ENCODE results near the gene SURF6. TPM values are rescaled to one million over a fixed set of nuclear protein-coding genes. Genes with fewer than 3 reads are reported as not detected.
"Not testable (repeated sequence)": the region's sequence is repeated elsewhere in the genome, so short reads cannot be mapped to it uniquely, and the experiment has no call there.

SURF6 gene
- total RNA-seq, 1 donor from 2014 or later, result 15.6 TPM

DNA sequence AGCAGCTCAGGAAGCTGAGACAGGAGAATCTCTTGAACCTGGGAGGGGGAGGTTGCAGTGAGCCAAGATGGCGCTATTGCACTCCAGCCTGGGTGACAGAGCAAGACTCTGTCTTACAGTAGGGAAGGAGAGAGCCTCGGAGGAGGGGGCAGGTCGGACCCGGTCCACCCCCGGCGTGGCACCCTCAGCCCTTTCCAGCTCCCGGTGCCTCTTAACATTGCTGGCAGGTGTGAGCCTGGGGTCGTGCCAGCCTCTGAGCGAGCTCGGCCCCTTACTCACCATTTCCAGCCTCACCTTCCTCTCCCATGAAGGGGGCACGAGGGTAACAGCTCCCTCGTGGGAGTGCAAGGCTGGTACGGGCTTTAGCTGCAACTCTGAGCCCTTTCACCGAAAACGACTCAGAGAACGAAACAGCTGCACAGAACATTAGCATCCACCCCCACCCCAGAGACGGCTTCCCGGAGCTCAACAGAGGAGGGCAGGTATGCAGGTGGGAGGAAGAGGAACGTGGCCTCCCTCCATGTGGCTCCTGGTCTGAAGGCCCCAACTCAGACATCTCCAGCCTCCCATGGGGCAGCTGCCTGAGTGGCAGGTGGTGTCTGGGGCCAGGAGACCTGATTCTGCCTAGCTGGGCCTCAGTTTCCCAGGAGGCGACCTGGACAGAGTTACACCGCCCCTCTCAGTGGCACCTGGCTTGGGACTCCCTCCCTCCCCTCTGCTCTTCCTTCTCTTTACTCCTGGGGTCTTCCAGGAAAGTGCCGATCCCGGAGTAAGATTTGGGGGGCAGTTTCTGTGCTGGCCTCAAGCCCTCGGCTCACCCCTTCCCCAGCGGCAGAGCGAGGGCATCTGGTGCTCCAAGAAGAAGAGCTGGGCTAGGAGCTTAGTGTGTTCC lies 32.5 kb downstream of the SURF6 start:
- intact Hi-C loops (cut with micrococcal nuclease), result no loop called here

DNA sequence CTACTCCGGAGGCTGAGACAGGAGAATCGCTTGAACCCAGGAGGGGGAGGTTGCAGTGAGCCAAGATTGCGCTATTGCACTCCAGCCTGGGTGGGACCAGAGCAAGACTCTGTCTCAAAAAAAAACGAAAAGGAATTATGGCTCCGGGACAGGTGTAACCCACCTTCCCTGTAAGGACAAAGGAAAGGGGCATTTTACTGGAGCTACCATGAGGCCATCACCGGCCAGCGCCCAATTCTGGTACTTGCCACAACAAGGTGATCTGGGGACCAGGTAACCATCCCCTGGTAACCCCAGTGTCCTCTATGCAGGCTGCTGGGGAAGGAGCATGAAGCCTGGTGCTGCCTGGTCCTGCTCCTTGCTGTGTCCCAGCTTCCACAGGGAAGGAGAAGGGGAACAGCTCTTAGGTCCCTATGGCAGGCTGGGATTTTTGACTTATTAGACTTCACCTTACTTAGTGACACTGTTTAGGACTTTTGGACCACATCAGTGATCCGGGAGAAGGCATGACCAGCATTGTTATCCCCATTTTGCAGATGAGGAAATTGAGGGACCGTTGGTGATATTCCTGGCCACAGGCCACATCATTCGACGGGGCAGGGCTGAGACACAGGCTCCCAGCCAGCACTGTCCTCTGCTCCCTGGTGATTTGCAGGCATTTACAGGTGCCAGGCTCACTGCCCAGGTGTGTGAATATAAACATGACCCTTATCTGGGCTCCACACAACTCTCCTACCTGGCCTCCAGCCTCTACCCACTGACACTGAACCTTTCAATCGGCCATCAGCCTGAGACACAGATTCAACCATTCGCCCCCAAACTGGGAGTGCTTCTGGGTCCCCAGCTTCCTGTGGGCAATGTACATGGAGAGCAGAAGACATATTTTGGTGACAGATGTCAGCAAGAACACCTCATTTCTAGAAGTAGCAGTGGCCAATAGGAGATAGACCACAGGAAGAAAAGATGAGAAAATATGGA lies 34.4 kb downstream of the SURF6 start:
- intact Hi-C loops (cut with micrococcal nuclease), result no loop called here

DNA sequence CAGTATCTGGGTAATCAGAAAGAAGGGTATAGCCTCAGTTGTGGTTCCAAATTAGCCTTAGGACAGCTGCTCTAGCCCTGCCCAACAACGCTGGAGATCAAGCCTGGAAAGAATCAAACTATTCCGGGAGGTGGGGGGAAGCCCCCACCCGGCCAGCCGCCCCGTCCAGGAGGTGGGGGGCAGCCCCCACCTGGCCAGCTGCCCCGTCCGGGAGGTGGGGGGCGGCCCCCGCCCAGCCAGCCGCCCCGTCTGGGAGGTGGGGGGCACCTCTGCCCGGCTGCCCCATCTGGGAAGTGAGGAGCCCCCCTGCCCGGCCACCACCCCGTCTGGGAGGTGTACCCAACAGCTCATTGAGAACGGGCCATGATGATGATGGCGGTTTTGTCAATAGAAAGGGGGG lies 36.0 kb downstream of the SURF6 start:
- intact Hi-C loops (cut with micrococcal nuclease), result not testable (repeated sequence)

DNA sequence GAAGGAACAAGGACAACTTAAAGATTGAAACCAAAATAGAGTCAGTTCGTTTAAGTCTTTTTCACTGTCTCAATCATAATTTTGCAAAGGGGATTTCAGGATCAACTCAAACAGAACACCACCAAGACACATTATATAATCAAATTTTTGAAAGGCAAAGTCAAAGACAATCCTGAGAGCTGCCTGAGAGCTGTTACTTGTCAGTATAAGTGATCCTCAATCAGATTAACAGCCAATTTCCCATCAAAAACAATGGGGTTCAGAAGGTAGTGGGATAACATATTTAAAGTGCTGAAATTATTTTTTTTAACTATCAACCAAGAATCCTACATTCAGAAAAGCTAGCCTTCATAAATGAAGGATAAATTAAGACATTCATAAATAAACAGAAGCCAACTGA lies 41.7 kb downstream of the SURF6 start:
- intact Hi-C loops (cut with micrococcal nuclease), result no loop called here

DNA sequence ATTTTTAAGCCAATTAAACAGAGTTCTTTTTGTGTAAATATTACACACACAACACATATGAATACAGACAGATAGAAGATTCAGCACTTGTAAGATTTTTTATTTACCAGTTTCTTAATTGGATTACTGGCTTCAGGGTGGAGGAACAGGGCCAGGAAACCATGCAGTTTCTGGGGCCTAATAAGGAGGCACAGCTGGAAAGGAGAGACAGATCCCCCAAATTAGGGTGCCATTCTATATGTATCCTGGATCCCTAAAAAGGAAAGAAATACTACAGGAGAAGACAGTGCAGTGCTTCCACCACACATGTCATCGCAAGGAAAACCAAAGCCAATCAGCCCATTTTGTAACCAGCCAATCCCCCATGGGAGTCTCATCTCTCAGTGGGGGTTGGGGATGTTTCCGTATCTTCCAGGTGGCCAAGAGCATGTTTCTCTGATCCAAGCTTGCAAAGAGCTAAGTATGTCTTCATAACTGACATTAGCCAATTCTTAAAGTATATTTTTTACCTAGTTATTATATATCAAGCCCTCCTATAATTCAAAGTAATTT lies 45.2 kb downstream of the SURF6 start:
- intact Hi-C loops (cut with micrococcal nuclease), result no loop called here

DNA sequence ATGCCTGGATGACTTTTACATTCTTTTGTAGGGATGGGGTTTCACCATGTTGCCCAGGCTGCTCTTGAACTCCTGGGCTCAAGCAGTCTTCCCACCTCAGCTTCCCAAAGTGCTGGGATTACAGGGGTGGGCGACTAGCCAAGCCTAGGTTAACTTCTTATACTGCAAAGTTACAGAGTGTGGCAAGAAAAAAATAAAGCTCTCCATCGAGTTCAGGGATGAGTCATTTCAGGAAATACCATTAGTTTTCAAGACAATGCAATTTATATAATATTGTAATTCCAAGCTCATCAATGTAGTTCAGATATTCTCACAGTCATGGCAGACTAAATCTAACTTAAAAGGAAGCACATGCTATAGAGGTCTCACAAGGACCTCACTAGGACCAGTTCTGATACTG lies 49.5 kb downstream of the SURF6 start:
- intact Hi-C loops (cut with micrococcal nuclease), result no loop called here

DNA sequence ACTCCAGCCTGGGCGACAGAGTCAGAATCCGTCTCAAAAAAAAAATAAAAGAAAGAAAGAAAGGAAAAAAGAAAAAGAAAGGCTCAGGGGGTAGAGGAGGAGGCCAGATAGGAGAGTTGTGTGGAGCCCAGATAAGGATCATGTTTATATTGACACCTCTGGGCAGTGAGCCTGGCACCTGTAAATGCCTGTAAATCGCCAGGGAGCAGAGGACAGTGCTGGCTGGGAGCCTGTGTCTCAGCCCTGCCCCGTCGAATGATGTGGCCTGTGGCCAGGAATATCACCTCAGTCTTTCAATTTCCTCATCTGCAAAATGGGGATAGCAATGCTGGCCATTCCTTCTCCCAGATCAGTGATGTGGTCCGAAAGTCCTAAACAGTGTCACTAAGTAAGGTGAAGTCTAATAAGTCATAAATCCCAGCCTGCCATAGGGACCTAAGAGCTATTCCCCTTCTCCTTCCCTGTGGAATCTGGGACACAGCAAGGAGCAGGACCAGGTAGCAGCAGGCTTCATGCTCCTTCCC lies 50.7 kb downstream of the SURF6 start:
- intact Hi-C loops (cut with micrococcal nuclease), result no loop called here

DNA sequence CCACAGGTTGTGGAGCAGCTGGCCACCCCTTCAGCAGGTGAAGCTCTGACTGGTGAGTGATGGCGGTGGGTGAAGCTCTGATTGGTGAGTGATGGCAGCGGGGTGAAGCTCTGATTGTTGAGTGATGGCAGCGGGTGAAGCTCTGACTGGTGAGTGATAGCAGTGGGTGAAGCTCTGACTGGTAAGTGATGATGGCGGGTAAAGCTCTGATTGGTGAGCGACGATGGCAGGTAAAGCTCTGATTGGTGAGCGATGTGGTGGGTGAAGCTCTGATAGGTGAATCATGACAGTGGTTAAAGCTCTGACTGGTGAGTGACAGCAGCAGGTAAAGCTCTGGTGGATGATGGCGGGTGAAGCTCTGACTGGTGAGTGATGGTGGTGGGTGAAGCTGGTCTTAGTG lies 51.6 kb downstream of the SURF6 start:
- intact Hi-C loops (cut with micrococcal nuclease), result no loop called here

DNA sequence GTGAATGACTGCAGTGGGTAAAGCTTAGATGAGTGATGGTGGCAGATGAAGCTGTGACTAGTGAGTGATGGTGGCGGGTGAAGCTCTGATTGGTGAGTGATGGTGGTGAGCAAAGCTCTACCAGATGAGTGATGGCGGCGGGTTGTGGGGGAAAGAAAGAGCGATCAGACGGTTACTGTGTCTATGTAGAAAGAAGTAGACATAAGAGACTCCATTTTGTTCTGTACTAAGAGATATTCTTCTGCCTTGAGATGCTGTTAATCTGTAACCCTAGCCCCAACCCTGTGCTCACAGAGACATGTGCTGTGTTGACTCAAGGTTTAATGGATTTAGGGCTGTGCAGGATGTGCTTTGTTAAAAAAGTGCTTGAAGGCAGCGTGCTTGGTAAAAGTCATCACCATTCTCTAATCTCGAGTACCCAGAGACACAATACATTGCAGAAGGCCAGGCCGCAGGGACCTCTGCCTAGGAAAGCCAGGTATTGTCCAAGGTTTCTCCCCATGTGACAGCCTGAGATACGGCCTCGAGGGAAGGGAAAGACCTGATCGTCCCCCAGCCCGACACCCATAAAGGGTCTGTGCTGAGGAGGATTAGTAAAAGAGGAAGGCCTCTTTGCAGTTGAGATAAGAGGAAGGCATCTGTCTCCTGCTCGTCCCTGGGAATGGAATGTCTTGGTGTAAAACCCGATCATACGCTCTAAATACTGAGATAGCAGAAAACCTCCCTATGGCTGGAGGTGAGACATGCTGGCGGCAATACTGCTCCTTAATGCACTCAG lies 52.5 kb downstream of the SURF6 start:
- intact Hi-C loops (cut with micrococcal nuclease), result not testable (repeated sequence)

DNA sequence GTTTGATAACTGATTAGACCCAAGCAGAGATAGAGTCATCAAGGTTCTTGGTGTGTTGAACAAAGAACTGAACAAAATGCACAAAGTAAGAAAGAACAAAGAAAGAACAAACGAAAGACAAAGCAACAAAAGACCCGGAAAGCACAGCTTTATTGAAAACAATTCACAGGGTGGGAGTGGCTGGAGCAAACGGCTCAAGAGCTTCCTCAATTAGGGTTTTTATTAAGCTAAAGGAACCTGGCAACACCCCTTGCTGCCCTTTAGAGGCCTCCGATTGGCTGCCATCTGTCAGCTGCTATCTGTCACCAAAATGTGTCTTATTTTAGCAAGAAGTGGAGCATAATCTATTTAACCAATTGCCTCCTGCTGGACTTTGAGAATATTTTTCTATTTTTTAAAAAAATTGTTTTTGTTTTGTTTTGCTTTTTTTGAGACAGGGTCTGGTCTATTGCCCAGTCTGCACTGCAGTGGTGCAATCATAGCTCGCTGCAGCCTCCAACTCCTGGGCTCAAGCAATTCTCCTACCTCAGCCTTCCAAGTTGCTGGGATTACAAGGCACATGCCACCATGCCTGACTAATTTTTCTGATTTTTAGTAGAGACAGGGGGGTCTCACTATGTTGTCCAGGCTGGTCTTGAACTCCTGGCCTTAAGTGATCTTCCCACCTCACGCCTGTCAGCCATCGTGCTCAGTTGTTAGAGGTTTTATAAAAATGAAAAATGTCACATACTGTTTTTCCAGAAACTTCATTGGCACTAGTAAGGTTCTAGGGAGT lies 53.3 kb downstream of the SURF6 start:
- intact Hi-C loops (cut with micrococcal nuclease), result no loop called here

DNA sequence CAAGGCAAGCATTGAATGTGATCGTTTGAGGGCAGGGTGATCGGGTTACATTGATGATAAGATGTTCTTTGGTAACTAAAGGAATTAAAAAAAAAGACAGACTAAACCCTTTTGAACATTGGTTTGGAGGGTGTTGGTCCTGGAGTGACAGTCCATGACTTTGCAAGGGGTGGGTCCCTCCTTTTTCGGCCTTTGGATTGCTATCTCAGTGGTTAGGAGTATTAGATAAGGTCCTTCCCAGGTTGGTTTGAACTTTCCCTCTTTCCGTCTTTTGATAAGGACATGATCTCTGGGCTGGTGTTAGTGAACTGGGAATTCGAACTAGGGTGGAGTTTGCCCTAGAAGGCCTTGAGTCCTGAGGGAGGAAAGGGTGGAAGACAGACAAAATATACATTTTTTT lies 55.6 kb downstream of the SURF6 start:
- intact Hi-C loops (cut with micrococcal nuclease), result no loop called here

Other genes with a start within 250 kb of the SURF6 start
- gene RALGDS, start 214.9 kb downstream of the SURF6 start, total RNA-seq, result 128 and 143 TPM in 2 replicates
- gene GBGT1, start 172.3 kb downstream of the SURF6 start, total RNA-seq, result 14.3 and 15.4 TPM in 2 replicates
- gene OBP2B, start 126.9 kb downstream of the SURF6 start, total RNA-seq, result not detected in 2 replicates
- gene ABO, start 61.0 kb downstream of the SURF6 start, total RNA-seq, result 2.1 and 2.5 TPM in 2 replicates
- 31.4 and 32.0 TPM in 2 replicates for gene MED22, start 11.9 kb upstream of the SURF6 start, total RNA-seq
- gene RPL7A, start 12.0 kb upstream of the SURF6 start, total RNA-seq, result 1,761 and 1,774 TPM in 2 replicates
- 40.7 and 46.9 TPM in 2 replicates for gene SURF1, start 20.3 kb upstream of the SURF6 start, total RNA-seq
- gene SURF2, start 20.4 kb upstream of the SURF6 start, total RNA-seq, result 17.5 and 21.2 TPM in 2 replicates
- 227 and 232 TPM in 2 replicates for gene SURF4, start 39.9 kb upstream of the SURF6 start, total RNA-seq
- 0.39 and 1.3 TPM in 2 replicates for gene STKLD1, start 40.2 kb upstream of the SURF6 start, total RNA-seq
- 24.0 and 26.3 TPM in 2 replicates for gene REXO4, start 81.8 kb upstream of the SURF6 start, total RNA-seq
- 1.7 and 2.5 TPM in 2 replicates for gene ADAMTS13, start 86.2 kb upstream of the SURF6 start, total RNA-seq
- 0.78 and 1.3 TPM in 2 replicates for gene CACFD1, start 123.8 kb upstream of the SURF6 start, total RNA-seq
- gene SLC2A6, start 142.9 kb upstream of the SURF6 start, total RNA-seq, result 3.2 and 4.2 TPM in 2 replicates
- not detected in 2 replicates for gene MYMK, start 188.8 kb upstream of the SURF6 start, total RNA-seq
- gene ADAMTSL2, start 198.5 kb upstream of the SURF6 start, total RNA-seq, result not detected in 2 replicates

All from T-helper 1 cell treated with Interleukin-12 subunit alpha and Interleukin-12 subunit beta and Interleukin-4 antibody, amounts not matched to agents 30 ng/mL and 1 ng/mL, for 36 hours (primary cell).